ENCODE data around the gene ZNF532. TPM values are rescaled to one million over a fixed set of nuclear protein-coding genes. Genes with fewer than 3 reads are reported as not detected.

Gene ZNF532
- total RNA-seq, 4 donors from 2014 or later = 41.7 to 73.6 (median 53.3) TPM

DNA sequence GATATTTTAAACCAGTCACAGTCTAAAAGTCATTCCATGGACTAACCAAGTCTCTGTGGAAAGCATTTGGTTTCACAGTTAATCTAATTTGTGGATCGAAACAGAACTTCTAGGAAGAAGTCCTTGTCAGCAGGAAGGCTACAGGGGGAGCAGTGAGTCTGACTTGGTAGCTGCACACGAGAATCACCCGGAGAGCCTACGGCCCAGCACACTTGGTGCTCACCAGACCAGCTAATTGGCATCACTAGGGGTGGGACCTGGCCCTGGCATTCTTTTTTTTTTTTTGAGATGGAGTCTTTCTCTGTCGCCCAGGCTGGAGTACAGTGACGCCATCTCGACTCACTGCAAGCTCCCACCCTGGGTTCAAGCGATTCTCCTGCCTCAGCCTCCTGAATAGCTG, 97.7 kb downstream of the ZNF532 start:
- DNase-seq (ENCODE audit: low spot score) = no peak
- TF ChIP-seq, protein P1, sequence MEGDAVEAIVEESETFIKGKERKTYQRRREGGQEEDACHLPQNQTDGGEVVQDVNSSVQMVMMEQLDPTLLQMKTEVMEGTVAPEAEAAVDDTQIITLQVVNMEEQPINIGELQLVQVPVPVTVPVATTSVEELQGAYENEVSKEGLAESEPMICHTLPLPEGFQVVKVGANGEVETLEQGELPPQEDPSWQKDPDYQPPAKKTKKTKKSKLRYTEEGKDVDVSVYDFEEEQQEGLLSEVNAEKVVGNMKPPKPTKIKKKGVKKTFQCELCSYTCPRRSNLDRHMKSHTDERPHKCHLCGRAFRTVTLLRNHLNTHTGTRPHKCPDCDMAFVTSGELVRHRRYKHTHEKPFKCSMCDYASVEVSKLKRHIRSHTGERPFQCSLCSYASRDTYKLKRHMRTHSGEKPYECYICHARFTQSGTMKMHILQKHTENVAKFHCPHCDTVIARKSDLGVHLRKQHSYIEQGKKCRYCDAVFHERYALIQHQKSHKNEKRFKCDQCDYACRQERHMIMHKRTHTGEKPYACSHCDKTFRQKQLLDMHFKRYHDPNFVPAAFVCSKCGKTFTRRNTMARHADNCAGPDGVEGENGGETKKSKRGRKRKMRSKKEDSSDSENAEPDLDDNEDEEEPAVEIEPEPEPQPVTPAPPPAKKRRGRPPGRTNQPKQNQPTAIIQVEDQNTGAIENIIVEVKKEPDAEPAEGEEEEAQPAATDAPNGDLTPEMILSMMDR (IDR thresholded peaks at IDR 0.05) = no peak
- ATAC-seq (ENCODE audit: low FRiP score) = no peak

GRCh38 chr18:58965291-58966004, 100.8 kb downstream of the ZNF532 start:
- no peak for ATAC-seq (ENCODE audit: low FRiP score)
- TF ChIP-seq, protein P1 (IDR thresholded peaks at IDR 0.05) = no peak
- DNase-seq (ENCODE audit: low spot score) = no peak

DNA sequence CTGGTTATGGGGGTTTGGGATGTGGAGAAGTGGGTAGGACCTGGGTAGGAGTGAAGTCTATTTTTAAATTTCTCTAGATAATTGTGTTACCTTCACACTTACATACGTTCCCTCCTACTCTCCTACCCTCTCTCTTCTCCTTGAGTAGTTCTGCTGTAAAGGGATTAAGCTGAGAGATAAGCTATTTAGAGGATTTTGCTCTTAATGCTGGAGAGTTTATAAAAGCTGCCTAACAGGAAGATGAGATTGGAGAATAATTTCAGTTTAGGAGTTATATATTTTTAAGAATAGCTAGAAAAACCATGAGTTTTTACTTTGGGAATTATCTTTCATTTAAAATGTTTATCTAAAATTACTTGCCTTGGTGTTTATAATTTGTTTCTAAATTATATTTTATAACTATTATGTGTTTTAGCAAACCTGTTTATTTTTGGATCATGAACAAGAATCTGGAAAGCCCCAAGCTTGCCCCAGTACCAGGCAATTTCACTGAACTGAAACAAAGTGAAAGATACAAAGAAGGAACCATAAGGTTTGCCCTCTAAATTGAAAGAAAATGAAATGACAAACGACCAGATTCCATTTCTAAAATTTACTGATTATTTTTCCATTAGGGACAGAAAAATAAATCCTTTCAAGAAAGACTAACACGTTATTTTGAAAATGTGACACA, 101.5 kb downstream of the ZNF532 start:
- ATAC-seq (ENCODE audit: low FRiP score) = no peak
- TF ChIP-seq, protein P1 (IDR thresholded peaks at IDR 0.05) = no peak
- no peak for DNase-seq (ENCODE audit: low spot score)

DNA sequence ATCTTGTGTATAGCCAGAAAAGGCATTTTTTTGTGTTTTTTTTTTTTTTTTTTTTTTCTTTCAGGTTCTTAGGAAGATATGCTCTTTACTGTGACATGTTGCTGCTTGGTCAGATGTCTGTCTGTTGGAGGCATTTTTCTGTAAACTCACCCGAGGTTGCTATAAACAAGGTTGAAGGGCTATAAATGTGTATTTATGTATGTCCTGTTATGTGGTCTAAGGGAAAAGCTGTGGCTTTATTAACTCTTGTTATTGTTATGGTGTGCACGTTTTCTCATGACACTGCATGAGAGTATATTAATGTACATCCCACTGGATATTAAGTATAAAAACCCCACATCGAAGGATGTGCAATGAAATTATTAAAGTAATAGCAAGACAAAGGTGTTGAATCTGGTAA, 102.0 kb downstream of the ZNF532 start:
- DNase-seq (ENCODE audit: low spot score) (no peak), ATAC-seq (ENCODE audit: low FRiP score) (no peak)
- TF ChIP-seq, protein P1 (IDR thresholded peaks at IDR 0.05) = no peak

- DNase-seq (ENCODE audit: low spot score) = no peak
- TF ChIP-seq, protein P1 (IDR thresholded peaks at IDR 0.05) = no peak
- ATAC-seq (ENCODE audit: low FRiP score) = no peak
Observed at GRCh38 chr18:58967751-58968254, 103.1 kb downstream of the ZNF532 start.

DNA sequence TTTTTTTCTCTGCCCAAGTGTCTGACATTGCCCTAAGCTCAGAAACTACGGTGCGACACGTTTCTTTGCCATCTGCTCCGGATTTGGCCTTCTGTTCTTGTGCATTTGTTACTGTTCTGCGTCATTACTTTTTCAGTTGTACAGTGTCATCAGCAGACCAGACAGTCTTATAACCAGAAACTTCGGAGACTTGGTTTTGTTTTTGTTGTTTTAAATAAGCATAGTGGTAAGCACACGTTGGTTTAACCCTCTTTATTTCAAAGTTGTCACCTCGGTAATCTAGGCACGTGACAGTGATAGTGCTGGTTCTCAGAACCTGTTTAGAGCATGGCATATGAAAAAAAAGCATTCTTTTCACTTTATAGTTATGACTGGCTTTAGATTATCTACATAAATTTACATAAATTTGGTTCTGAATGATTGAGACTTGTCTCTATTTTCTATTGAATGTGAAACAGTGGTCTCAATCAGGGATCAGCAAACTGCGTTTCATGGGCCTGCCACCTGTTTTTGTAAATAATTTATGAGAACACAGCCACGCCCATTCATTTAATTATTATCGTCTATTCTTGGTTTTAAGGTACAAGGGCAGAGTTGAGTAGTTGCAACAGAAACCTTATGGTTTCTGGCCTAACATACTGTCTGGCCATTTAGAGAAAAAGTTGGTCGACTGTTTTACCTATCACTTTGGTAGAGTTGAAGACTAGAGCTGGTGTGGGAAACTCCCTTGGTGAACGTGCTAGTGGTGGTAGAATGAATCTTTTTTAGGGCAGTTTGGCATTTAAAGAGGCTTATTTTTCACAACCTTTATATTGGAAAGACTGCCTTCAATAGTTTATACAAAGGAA, 106.5 kb downstream of the ZNF532 start:
- ATAC-seq (ENCODE audit: low FRiP score) (no peak), DNase-seq (ENCODE audit: low spot score) (no peak)
- TF ChIP-seq, protein P1 (IDR thresholded peaks at IDR 0.05) = no peak

Measured in omental fat pad (tissue), 4 donors.